Body of pancreas (tissue), 4 donors: ENCODE data around the gene ETHE1. TPM values are rescaled to one million over a fixed set of nuclear protein-coding genes. Genes with fewer than 3 reads are reported as not detected.
A peak's percentile ranks its signal among the peaks of the same experiment; 100 is the strongest.

Experiments used
- ATAC-seq: fragments of 150-250 bp; one replicate; pipeline ENCODE4 v1.9.1; 2016
- DNase-seq, 4 donors: peaks; one replicate each; pipeline ENCODE4 v3.0.0-alpha.2; 2019
- H3K27ac ChIP-seq, 4 donors: fragments of 200-600 bp; sonication (generic); 1 replicate in 3 of 4; 2 replicates in 1 of 4; pipeline versions ENCODE4 v1.5.1 to v1.6.1; 2016 to 2019; ENCODE audit warnings: mild to moderate bottlenecking in 1 of 4, mixed read lengths in 1 of 4, moderate library complexity in 1 of 4
- H3K27me3 ChIP-seq, 2 donors: fragments of 200-600 bp; sonication (generic); one replicate each; pipeline ENCODE4 v1.6.0; 2016; ENCODE audit warnings: mild to moderate bottlenecking in 1 of 2
- H3K36me3 ChIP-seq, 2 donors: fragments of 200-600 bp; sonication (generic); replicated peaks in 1 of 2; 2 replicates each; pipeline ENCODE4 v1.5.1; 2016; ENCODE audit warnings: low read depth in 2 of 2; ENCODE audit not compliant: insufficient read depth in 1 of 2
- H3K4me1 ChIP-seq: fragments of 200-600 bp; sonication (generic); one replicate; pipeline ENCODE4 v1.6.0; 2016
- H3K4me3 ChIP-seq, 2 donors: fragments of 200-600 bp; sonication (generic); 1 replicate in 1 of 2; 2 replicates in 1 of 2; pipeline ENCODE4 v1.5.1; 2016 to 2019
- H3K9me3 ChIP-seq, 3 donors: fragments of 200-600 bp; sonication (generic); 1 replicate in 2 of 3; 2 replicates in 1 of 3; pipeline ENCODE4 v1.5.1; 2016
- POLR2A ChIP-seq, 3 donors: fragments of 450-650 bp; IDR thresholded peaks; one replicate each; pipeline ENCODE4 v1.6.1; 2016; ENCODE audit warnings: antibody characterized with exemption in 3 of 3, mild to moderate bottlenecking in 2 of 3
- WGBS, 2 donors: methylation state at CpG; one replicate each; pipeline ENCODE4 v1.1.5; 2017; 5-methylcytosine and 5-hydroxymethylcytosine counted together
- intact Hi-C: fragments of 100-400 bp; cut with DNase I; formaldehyde crosslinking; loops from one replicate; pipeline ENCODE4 v1.15.1; 2023
- total RNA-seq, 2 donors: library from RNA; depleted of rRNA; stranded (reverse); fragments of >200 nt; gene quantifications; one replicate each; pipeline ENCODE4 v1.1.0, GENCODE V29; 2016
- TF ChIP-seq, protein P1 (sequence below), 7 experiments: fragments of 450-650 bp in 4 of 7; fragments of 200-600 bp in 3 of 7; sonication (generic) in 3 of 7; IDR thresholded peaks; one replicate each; pipeline ENCODE4 v1.5.1; 2016 to 2019; ENCODE audit warnings: antibody characterized with exemption in 7 of 7

The ETHE1 gene
- total RNA-seq, 2 donors from 2014 or later, result 21.1 to 29.8 TPM

DNA sequence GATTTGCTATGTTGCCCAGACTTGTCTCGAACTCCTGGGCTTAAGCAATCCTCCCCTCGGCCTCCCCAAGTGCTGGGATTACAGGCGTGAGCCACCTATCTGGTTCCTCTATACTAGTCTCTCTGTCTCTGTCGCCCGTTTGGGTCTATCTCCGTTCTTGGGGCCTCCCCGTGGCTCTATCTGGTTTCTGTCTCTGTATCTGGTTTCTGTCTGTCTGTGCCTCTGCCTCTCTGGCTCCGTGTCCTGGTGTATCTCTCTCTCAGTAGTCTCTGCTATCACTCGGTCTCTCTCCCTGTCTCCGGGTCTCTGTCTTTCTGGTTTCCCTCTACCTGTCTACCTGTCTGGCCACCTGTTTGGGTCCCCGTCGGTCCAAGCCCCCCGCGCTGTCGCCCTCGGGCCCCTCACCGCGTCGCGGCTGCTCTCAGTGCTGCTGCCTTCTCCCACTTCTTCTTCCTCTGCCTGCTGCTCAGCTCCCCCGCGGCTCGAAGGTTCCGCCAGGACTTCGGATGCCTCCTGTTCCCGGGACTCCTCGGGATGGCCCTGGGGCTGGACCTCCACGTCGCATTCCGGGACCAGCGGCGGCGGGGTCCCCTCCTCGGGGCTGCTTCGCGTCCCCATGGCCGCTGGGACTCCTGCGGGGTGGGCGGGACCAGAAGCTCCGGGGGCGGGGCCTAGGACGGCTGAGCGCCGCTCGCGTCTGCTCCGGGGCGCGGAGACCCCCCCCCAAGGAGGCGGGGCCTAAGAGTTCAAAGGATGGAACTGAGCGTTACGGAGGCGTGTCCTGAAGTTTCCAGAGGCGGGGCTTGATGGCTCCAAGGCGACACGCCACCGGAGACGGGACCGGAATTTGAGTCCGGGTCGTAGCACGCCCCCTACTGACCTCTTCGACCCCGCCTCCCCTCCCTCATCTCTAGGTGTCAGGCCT is 23.2 kb downstream of the ETHE1 start:
- WGBS, 2 donors, result 1 to 3% methylated on average over 25 to 62 of the region's 64 CpGs
- Histone ChIP-seq H3K4me3 (peak overlapping the region; percentile 63 to 75), H3K9me3 (no peaks in the 10 kb centered on the region)

DNA sequence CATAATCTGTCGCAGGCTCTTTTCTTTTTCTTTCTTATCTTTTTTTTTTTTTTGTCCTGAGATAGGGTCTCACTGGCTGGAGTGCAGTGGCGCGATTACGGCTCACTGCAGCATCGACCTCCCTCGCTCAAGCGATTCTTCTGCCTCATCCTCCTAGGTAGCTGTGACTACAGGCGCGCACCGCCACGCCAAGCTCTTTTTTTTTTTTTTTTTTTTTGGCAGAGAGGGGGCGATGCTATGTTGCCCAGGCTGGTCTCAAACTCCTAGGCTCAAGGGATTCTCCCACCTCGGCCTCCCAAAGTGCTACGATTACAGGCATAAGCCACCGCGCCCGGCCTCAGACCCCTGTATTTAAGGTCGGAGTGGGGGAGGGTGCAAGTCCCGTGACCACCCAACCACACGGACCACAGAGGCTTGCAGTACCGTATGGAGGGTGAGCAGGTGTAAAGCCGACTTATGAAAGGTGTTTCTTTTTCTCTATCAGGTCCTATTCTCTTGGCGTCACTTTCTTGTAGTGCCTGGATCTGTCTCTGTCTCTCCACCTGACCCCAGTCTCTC is 24.5 kb downstream of the ETHE1 start:
- intact Hi-C loops, result no loop called here
- H3K4me3 ChIP-seq, result no peak overlapping the region
- peaks cover 18% of the 10 kb centered on the region for H3K4me1 ChIP-seq

More for the DNA sequence above, 23.2 kb downstream of the ETHE1 start:
- H3K27ac ChIP-seq, result peak overlapping the region; percentile 60 to 89 (median 80)
- DNase-seq (peak; percentile 99 to 100 (median 99)), ATAC-seq (peak; percentile 98)
- H3K4me1 ChIP-seq, result peaks cover 18% of the 10 kb centered on the region
- intact Hi-C loops, result no loop called here
- H3K36me3 ChIP-seq, result peaks cover 0 to 2% of the 10 kb centered on the region in 2 donors
- no peaks in the 10 kb centered on the region for H3K27me3 ChIP-seq
- TF ChIP-seq, protein P1, sequence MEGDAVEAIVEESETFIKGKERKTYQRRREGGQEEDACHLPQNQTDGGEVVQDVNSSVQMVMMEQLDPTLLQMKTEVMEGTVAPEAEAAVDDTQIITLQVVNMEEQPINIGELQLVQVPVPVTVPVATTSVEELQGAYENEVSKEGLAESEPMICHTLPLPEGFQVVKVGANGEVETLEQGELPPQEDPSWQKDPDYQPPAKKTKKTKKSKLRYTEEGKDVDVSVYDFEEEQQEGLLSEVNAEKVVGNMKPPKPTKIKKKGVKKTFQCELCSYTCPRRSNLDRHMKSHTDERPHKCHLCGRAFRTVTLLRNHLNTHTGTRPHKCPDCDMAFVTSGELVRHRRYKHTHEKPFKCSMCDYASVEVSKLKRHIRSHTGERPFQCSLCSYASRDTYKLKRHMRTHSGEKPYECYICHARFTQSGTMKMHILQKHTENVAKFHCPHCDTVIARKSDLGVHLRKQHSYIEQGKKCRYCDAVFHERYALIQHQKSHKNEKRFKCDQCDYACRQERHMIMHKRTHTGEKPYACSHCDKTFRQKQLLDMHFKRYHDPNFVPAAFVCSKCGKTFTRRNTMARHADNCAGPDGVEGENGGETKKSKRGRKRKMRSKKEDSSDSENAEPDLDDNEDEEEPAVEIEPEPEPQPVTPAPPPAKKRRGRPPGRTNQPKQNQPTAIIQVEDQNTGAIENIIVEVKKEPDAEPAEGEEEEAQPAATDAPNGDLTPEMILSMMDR (IDR thresholded peaks at IDR 0.05), result peak in 2 of 7 experiments; percentile 5 to 10
- peak; percentile 36 to 72 (median 66) for TF ChIP-seq POLR2A (IDR thresholded peaks at IDR 0.05)

DNA sequence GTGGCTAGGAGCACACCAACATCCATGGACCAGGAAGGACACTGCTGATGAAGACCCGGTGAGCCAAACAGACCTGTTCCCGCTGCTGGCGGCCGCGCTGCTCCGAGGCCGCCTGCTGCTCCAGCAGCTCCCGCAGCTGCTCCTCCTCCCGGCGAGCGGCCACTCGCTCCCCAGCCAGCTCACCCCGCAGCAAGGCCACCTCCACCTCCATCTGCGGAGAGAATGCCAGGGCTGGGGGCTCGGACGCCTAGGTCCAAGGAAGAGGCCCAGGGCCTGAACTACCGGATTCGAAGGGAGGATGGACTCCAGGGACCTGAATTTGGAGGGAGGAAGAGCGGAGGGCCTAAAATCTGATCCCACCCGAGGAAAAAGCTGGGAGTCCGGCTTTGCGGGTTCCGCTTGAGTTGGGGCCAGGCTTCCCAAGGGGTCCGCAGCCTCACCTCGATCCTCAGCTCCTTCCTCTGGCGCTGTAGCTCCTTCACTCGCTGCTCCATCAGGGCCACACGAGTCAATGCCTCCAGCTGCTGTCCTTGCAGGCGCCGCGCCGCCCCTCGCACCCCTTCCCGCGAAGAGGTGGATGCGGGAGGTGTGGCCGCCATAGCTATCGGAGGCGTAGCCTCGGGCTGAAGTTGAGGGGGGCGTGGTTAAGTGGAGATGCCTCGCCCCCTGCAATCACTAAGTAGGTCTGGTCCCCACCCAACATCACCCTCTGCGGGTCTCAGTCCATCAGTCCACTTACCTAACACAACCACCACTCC is 25.2 kb downstream of the ETHE1 start:
- intact Hi-C loops, result no loop called here
- TF ChIP-seq, protein P1 (IDR thresholded peaks at IDR 0.05), result no peak
- no peak for TF ChIP-seq POLR2A (IDR thresholded peaks at IDR 0.05)
- Histone ChIP-seq H3K4me3 (no peak overlapping the region), H3K27ac (no peak overlapping the region), H3K36me3 (peaks cover 0 to 5% of the 10 kb centered on the region in 2 donors), H3K27me3 (no peaks in the 10 kb centered on the region), H3K9me3 (no peaks in the 10 kb centered on the region), H3K4me1 (peaks cover 18% of the 10 kb centered on the region)
- 87 to 88% methylated on average over 25 to 28 of the region's 43 CpGs for WGBS, 2 donors
- ATAC-seq (no peak), DNase-seq (no peak)

More for the DNA sequence above, 24.5 kb downstream of the ETHE1 start:
- DNase-seq, result no peak
- H3K36me3 ChIP-seq, result peaks cover 0 to under 1% of the 10 kb centered on the region in 2 donors
- no peak overlapping the region for H3K27ac ChIP-seq
- TF ChIP-seq, protein P1 (IDR thresholded peaks at IDR 0.05), result no peak
- no peak for TF ChIP-seq POLR2A (IDR thresholded peaks at IDR 0.05)
- no peak for ATAC-seq
- 89 to 96% methylated on average over 22 to 23 of the region's 23 CpGs for WGBS, 2 donors
- no peaks in the 10 kb centered on the region for H3K27me3 ChIP-seq
- no peaks in the 10 kb centered on the region for H3K9me3 ChIP-seq

DNA sequence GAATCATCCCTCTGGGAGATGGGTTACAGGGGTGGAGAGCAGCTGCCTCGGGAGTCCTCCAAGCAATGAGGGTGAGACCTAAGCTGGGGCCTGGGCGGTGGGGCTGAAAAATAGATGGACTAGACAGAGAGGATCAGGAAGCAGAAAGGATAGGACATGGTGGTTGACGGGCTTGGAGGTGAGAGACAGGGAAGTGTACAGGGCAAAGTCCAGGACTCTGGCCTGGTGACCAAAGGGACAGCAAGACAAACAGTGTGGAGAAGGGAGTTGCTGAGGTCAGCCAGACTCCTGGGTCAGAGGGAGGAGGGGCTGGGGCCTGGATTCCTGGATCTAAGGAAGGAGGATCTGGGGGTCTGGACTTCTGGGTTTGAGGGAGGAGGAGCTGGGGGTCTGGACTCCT is 28.0 kb downstream of the ETHE1 start:
- Histone ChIP-seq H3K4me3 (no peak overlapping the region), H3K27ac (no peak overlapping the region), H3K9me3 (no peaks in the 10 kb centered on the region), H3K27me3 (no peaks in the 10 kb centered on the region), H3K36me3 (peaks cover 0 to 6% of the 10 kb centered on the region in 2 donors), H3K4me1 (peaks cover 10% of the 10 kb centered on the region)
- WGBS, 2 donors, result 69% methylated on average over 3 of the region's 3 CpGs
- DNase-seq (no peak), ATAC-seq (no peak)
- TF ChIP-seq, protein P1 (IDR thresholded peaks at IDR 0.05), result no peak
- TF ChIP-seq POLR2A (IDR thresholded peaks at IDR 0.05), result no peak
- intact Hi-C loops, result no loop called here
